ENCODE data around the gene CACNA1S. TPM values are rescaled to one million over a fixed set of nuclear protein-coding genes. Genes with fewer than 3 reads are reported as not detected.
A peak's percentile ranks its signal among the peaks of the same experiment; 100 is the strongest.

The CACNA1S gene
- polyA plus RNA-seq, 1 donor: 0.53 TPM

- no peak for DNase-seq
Observed at GRCh38 chr1:201115390-201115937, 3.2 kb upstream of the CACNA1S start.

GRCh38 chr1:201114245-201115131 is 2.3 kb upstream of the CACNA1S start:
- peak; percentile 92 for DNase-seq

DNA sequence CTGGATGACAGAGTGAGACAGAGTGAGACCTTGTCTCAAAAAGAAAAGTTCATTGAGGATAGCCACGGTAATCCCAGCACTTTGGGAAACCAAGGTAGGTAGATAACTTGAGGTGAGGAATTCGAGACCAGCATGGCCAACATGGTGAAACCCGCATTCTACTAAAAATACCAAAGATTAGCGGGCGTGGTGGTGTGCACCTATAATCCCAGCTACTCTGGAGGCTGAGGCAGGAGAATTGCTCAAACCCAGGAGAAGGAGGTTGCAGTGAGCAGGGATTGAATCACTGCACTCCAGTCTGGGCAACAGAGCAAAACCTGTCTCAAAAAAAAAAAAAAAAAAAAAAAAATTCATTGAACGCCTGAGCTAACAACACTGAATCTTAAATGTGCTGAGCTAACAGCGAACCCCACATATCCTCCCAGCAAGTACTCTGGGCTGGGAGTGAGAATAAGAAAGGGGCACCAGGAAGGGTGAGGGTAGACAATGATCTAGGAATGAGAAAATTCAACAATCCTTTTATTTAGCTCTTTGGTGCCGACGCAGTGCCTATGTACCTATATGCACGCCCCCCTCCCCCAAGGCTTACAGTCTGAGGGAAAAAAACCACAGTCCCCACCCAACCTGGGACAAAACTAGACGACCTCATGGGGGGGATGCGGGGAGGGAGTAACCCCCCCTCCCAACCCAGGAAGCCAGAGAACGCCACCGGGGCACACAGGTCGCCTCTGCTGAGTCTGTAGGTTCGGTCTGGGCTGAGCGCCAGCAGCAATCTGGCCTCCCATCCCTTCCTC is 1.4 kb upstream of the CACNA1S start:
- DNase-seq: no peak

GRCh38 chr1:201112926-201113325 is 700 bp upstream of the CACNA1S start:
- DNase-seq: no peak

GRCh38 chr1:201111672-201112071 is 554 bp downstream of the CACNA1S start:
- DNase-seq: no peak

- no peak for DNase-seq
Observed at GRCh38 chr1:201111156-201111555, 1.1 kb downstream of the CACNA1S start.

DNA sequence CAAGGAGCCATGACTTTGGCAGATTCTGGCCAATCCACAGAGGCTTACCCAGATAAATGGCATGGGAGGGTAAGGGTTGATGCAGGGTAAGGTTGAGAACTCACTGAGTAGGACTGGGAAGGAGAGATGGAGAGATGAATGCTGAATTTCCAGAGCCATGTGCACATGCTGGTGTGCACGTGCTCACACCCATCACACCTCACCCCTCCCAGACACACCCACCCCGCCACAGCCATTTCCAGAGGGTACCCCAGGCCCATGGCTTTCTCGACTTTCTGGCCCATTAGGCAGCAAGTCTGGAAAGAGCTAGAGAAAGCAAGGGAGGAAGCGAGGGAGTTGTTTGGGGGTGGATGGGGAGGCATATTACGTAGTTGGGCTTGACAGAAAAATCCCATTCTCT is 1.6 kb downstream of the CACNA1S start:
- no peak for DNase-seq

DNA sequence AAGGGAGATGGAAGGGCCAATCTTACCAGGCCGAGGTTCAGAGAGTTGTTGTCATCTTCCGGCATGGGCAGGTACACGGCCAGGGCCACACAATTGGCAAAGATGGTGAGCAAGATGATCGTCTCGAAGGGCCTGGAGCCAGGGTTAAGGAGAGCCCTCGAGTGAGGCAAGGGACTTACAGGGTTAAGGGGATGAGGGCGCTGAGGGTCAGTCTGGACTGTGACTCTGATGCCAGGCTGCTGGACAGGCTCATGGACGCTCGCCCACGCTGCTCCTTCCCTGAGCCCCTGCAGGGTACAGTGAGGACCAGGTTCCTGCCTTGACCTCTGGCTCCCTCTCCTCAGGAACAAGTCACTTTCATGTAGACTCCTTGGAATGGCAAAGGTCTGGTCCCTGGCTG is 2.1 kb downstream of the CACNA1S start:
- no peak for DNase-seq

- DNase-seq: no peak
Observed at GRCh38 chr1:201109651-201110050, 2.6 kb downstream of the CACNA1S start.

DNA sequence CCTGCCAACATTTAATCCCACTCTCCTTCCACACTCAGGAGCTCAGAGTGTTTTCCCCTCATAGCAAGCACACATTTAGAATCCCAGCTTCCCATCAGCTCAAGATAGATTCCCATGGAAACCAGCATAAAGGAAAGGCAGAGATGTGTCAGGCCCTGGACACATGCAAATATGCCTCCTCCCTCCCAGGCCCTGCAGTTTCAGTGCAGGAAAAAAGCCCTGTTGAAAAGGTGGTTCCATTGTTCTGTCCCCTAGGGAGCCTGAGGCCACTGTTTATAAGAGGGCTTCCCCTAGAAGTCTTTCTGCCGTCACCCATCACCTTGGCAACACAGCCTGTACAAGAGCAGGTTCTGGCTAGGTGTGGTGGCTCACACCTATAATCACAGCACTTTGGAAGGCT is 3.6 kb downstream of the CACNA1S start:
- no peak for DNase-seq

- DNase-seq: no peak
Observed at GRCh38 chr1:201105688-201106087, 6.5 kb downstream of the CACNA1S start.

- DNase-seq: no peak
Observed at GRCh38 chr1:201104141-201104540, 8.1 kb downstream of the CACNA1S start.

- DNase-seq: no peak
Observed at GRCh38 chr1:201103666-201104065, 8.6 kb downstream of the CACNA1S start.

DNA sequence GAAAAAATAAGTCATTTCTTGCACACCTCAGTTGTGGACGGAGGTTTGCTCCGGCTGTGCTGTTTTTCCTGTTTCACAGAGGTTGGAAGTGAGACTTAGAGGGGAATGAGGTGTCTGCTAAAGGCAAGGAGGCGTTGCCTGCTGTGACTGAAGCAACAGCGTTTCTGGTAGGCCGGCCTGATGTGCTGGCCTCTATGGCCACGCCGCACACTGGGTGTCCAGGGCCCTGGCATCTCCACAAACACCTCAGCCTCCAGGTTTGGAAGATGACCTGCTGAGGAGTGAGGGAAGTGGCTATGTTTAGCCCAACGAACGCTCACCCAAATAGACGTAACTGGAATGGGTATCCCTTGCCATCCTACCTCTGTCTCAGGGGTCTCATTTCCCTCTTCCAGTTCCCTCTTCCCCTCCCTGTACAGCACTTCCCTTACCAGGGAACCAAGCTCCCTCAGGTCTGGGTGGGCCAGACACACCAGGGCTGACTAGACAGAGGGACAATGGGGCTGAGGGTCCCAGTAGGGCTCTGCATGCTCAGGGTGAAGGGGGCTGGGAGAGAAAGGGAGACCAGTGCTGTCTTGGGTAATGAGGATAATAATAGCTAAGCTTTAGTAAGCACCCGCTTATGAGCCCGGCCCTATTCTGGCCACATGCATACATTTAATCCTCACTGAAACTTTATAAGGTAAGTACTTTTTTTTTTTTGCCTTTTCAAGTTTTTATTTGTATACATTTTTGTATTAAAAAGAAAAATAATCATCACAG is 11.9 kb downstream of the CACNA1S start:
- DNase-seq: no peak

DNA sequence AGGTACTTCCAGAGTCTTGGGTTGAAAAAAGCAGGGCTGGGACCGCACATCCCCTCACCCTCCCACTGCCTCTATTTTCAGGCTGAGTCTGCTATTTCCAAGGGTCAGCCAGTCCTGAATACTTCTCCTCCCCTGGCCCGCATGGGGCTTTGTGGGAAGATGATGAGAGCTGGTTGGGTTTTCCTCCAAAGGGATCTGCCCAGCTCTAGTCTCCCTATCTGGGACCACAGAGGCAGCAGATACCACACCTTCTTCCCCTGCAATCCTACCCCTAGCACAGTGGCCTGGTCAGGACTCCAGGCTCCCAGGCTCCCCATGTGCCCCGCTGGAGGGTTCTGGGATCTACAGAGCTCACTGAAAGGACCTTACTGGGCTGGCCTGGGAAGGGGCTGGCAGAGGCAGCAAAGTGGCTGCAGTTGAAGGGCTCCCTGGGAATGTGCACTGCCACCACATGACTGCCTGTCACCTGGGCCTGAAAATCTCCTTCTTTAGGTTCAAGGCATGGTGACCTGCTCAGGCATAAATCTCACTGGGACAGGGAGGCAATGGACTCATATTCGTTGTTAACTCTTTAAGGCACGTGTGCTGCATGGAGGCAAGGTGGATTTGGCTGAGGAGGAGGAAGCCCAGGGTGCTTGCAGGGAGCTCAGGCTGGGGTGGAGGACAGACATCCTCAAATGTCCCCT is 13.1 kb downstream of the CACNA1S start:
- no peak for DNase-seq

- DNase-seq: no peak
Observed at GRCh38 chr1:201096977-201097856, 15.0 kb downstream of the CACNA1S start.

- no peak for DNase-seq
Observed at GRCh38 chr1:201096041-201096461, 16.2 kb downstream of the CACNA1S start.

DNA sequence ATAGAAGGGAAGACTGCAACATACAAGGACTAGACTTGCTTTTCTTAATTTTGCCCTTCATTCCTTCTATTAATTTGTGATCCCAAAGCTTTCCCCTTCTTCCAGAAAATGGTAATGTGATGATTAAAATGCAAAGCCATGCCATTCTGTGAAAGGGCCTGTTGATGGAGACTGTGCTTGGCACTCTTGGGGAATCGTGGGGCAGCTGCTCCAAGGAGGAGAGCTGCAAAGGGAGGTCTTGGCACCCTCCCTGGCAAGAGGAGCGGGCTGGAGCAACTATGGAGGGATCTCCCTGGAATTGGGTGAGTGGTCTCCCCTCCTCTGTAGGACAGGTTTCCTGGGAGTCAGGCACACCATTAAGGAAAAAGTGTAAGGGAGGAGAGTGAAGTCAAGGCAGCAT is 16.6 kb downstream of the CACNA1S start:
- DNase-seq: no peak

DNA sequence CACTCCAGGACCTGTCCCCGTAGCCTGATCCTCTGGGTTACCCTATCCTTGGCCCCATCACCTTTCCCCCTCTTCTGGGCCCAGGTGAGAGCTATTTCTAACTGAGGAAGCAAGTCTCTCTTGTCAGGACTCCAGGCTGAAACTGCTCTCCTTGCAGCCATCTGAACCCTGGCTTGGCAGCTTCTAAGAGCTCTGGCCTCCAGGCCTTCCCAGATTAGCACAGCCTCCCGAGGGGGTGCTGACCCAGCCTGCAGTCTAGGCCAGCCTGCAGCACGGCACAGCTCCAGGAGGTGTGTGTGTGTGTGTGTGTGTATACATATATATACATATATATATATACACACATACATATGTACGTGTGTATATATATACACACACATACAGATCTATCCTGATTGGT is 17.4 kb downstream of the CACNA1S start:
- no peak for DNase-seq

GRCh38 chr1:201093962-201094361 is 18.3 kb downstream of the CACNA1S start:
- no peak for DNase-seq

GRCh38 chr1:201093561-201093960 is 18.7 kb downstream of the CACNA1S start:
- DNase-seq: no peak
